GM18502 (cell line): ENCODE measurements around the gene OR2C1.

Experiments used
- ATAC-seq: cut with Tn5 transposase; IDR thresholded peaks from one replicate; pipeline ENCODE4 v1.9.1; 2021; ENCODE audit warnings: mild to moderate bottlenecking; ENCODE audit not compliant: unreplicated experiment, poor library complexity

OR2C1 gene

GRCh38 chr16:3389663-3390338 is 34.1 kb downstream of the OR2C1 start:
- no peak for ATAC-seq

GRCh38 chr16:3400446-3400778 is 44.7 kb downstream of the OR2C1 start:
- no peak for ATAC-seq

GRCh38 chr16:3400779-3401688 is 45.3 kb downstream of the OR2C1 start, which contains the start of the genes ZNF174 and ZSCAN32:
ZNF174 (plus strand) TSS chr16:3401215; CDS start chr16:3402005, 790 bp downstream.
ZSCAN32 (minus strand) TSS chr16:3401004; CDS start chr16:3397557, 3,447 bp downstream.
- ATAC-seq = peak; percentile 96

GRCh38 chr16:3401719-3402397 is 46.2 kb downstream of the OR2C1 start:
- no peak for ATAC-seq
